Epithelial cell of esophagus (primary cell): ENCODE data around the gene CRB1.

Source experiments
- DNase-seq: peaks from one replicate; pipeline ENCODE4 v3.0.0; 2010; ENCODE audit warnings: low read depth
- H3K4me3 ChIP-seq: 2 replicates; pipeline ENCODE4 v1.5.1; 2011; ENCODE audit warnings: mild to moderate bottlenecking, low read length, control low read depth
- TF ChIP-seq, protein P1 (sequence below): IDR thresholded peaks from 2 replicates; pipeline ENCODE4 v1.5.1; 2011; ENCODE audit warnings: low read depth, mild to moderate bottlenecking, low read length, control low read depth, inconsistent platforms; ENCODE audit not compliant: insufficient read depth; ENCODE audit errors: missing control alignments

Gene CRB1

DNA sequence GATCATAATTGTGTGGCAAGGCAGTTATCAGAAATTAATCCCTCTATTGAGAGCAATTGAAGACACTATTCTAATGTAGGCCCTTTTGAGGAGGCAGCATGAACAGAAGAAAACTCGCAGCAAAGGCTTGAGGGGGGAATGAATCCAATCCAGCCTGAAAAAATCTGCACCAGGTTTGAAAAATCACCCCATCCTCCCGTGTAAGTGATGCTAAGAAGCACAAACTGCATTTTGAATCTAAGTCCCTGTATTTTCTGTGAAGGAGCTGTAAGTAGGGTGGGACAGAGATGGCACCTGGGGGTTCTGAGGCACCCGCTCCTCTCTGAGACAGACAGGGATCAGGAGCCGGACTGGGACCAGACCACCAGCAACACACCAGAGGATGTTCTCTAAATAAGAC is at the start of gene CRB1:
TSS of gene CRB1 (plus strand) at position 241 of the 400 bp plus-strand sequence. CDS start 161 bp downstream, outside the sequence.
- no peak for DNase-seq
- H3K4me3 ChIP-seq, result no peak within 1 kb of the TSS
- TF ChIP-seq, protein P1, sequence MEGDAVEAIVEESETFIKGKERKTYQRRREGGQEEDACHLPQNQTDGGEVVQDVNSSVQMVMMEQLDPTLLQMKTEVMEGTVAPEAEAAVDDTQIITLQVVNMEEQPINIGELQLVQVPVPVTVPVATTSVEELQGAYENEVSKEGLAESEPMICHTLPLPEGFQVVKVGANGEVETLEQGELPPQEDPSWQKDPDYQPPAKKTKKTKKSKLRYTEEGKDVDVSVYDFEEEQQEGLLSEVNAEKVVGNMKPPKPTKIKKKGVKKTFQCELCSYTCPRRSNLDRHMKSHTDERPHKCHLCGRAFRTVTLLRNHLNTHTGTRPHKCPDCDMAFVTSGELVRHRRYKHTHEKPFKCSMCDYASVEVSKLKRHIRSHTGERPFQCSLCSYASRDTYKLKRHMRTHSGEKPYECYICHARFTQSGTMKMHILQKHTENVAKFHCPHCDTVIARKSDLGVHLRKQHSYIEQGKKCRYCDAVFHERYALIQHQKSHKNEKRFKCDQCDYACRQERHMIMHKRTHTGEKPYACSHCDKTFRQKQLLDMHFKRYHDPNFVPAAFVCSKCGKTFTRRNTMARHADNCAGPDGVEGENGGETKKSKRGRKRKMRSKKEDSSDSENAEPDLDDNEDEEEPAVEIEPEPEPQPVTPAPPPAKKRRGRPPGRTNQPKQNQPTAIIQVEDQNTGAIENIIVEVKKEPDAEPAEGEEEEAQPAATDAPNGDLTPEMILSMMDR, result no peak

DNA sequence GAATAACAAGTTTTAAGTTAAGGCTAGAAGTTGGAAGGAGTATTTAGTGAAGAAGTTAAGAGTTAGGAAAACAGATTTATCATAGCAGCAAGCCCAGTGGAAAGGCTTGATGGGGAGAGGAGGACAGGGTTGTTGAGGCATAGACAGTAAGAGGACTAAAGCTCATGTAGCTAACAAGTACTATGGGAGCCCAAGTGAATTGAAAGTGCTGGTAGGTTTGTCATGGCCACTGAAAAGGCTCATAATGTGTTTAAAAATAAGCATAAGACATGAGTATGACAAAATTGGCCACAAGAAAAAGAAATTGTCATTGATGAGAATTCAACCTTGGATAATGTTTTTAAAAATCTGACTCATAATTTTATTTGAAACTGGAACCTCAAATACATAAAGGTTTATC is 49.2 kb upstream of the CRB1 start:
- DNase-seq, result no peak
- TF ChIP-seq, protein P1, result no peak

DNA sequence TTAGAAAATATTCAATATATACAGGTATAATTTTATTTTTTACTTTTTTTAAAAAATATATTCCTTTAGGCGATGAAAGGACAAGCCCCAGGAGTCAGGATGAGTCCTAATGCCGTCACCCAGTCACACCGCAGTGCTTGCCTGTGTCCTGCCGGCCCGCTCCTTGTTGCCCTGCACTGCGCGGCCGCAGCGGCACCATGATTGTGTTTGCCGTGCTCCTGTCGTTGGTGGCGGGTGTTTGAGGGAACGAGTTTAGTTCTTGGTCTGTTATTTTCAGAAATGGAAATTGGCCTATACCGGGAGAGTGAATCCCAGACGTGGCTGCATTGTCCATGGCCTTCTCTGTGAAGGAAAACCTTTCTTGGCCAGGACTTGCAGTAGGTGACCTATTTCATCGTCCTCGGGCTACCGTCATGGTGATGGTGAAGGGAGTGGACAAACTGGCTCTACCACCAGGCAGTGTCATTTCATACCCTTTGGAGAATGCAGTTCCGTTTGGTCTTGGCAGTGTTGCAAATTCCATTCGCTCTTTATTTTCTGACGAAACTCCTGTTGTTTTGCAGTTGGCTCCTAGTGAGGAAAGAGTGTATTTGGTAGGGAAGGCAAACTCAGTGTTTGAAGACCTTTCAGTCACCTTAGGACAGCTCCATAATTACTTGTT is 45.9 kb upstream of the CRB1 start:
- H3K4me3 ChIP-seq, result no peak overlapping the region
- peak; percentile 83 for DNase-seq
- TF ChIP-seq, protein P1, result no peak

More for the DNA sequence above, 49.2 kb upstream of the CRB1 start:
- no peak overlapping the region for H3K4me3 ChIP-seq

DNA sequence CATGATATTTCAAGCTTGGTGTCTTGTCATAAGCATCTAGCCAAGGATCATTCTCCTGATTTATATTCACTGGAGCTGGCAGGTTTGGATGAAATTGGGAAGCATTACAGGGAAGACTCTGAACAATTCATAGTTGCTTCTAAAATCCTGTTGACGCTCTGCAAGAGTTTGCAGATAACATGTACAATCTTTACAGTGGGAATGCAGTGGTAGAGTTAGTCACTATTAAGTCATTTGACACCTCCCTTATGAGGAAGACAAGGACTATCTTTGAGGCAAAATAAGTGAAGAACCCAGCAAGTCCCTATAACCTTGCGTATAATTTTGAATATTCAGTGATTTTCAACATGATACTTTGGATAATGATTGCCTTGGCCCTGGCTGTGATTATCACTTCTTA is 45.3 kb upstream of the CRB1 start:
- no peak overlapping the region for H3K4me3 ChIP-seq
- TF ChIP-seq, protein P1, result no peak
- no peak for DNase-seq

DNA sequence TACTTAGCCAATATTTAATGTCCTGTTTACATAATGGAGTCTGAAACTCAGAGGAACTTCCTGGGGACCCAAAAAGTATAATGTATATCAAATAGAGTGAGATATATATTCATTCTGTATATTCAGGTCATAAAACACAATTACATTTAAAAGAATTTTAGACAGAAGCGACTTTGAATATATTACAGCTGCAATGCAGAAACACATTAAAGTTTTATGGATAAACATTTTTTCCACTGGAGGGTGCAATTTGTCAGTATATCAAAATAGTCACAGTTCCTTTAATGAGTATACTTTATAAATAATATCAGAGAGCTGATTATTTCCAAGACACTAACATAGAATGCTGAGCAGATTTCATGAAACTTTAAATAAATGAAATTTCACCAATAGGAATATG is 43.9 kb upstream of the CRB1 start:
- DNase-seq, result peak; percentile 25
- TF ChIP-seq, protein P1, result peak; percentile 8
- H3K4me3 ChIP-seq, result no peak overlapping the region

DNA sequence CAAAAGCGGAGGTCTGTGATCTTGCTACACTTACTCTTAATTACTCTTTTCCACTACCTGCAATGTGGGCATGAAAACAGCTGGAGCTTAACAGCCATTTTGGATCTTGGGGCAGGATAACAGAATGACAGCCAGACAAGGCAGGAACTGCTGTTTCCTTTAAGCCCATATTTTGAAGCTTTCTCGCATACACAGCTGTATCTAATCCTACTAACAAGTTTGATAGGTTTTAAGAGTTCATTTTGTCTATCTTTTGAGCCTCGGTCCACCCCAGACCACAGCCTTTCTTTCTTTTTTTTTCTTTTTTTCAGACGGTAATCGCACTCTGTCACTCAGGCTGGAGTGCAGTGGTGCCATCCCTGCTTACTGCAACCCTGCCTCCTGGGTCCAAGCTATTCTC is 42.4 kb upstream of the CRB1 start:
- TF ChIP-seq, protein P1, result no peak
- DNase-seq, result no peak
- H3K4me3 ChIP-seq, result no peak overlapping the region

DNA sequence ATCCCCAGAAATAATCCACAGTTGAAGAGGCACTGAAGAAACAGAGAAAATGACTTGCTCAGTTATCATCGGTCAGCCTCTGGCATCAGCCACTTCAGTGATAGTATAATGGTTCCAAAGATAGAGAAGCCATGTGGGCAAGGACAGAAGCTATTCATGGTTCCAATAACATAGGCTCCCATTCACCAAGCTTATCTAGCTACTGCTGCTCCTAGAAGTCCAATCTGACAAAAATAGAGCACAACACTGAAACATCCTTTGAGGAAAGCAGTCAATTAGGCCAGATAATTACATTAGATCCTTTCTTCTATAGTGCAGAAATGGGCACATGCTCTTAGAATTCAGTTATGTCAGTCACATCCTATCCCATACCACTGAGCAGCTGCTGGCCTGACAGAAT is 33.5 kb upstream of the CRB1 start:
- DNase-seq, result no peak
- H3K4me3 ChIP-seq, result no peak overlapping the region
- TF ChIP-seq, protein P1, result no peak
